Amniotic stem cell (primary cell): Measurements from ENCODE around the gene GCC1.

Experiments used
- DNase-seq: peaks from one replicate; lab custom pipeline; 2025; lab: John Stamatoyannopoulos, UW

GCC1 gene

GRCh38 chr7:127536394-127536691 lies 49.1 kb downstream of the GCC1 start:
- DNase-seq: no peak

DNA sequence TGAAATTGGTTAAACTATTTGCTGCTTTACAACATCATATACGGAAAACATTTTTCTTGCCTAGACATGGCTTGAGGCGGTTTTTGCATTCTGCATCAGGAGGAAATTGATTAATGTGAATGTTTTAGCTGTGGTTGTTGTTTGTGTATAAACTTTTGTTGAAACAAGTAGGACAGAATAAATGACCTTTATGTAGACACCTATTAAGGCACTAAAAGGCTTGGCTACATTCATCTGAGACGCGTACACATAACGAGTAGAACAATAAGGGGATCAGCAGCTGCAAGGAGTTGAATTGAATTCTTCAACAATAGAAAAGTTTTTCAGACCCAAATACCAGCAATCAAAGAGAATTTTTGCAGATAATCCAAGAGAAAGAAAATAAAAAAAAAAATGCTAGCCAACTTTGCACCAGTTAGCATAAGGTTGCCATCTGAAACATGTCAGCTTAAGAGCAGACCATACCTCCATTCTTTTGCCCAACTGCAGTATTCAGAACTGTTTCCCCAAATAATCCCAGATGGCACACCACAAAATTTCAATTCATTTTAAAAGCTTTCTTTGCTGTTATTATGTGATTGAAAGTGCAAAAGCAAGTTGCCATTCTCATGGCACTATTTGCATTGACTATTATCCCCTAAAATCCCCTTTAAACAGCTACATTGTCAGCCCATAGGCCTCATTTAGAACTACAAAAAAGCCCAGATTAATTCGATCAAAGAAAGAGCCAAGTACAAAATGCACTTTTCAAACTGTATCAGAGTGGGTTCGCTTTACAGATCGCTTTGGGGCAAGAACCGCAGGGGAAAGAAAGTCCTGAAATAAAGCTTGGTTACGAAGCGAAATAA lies 49.6 kb downstream of the GCC1 start:
- DNase-seq: no peak

DNA sequence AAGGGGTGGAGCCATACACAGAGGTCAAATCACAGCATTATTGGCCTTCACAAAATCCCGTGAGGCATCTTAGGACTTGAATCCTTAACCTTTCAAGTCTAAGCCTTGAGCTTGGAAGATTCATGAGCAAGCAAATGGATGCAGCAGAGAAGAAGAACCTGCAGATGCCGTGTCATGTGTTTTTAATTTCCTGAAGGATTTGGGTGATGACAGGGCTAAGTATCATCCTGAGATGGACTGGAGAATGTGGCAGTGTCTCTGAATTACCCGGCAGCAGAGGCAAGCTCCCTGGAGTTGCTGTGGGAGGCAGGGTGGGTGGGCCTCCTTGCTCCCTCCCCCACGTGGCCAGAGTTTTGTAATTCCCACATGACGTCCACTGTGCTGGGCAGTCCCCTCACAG lies 50.8 kb downstream of the GCC1 start:
- no peak for DNase-seq

- DNase-seq: no peak
Measured at GRCh38 chr7:127532736-127533135, 52.7 kb downstream of the GCC1 start.

GRCh38 chr7:127532151-127532550 lies 53.2 kb downstream of the GCC1 start:
- DNase-seq: no peak
